Measurements from ENCODE around the gene DHRS13. TPM values are rescaled to one million over a fixed set of nuclear protein-coding genes. Genes with fewer than 3 reads are reported as not detected.

The DHRS13 gene
- total RNA-seq, 1 donor from 2014 or later: 20.4 TPM

DNA sequence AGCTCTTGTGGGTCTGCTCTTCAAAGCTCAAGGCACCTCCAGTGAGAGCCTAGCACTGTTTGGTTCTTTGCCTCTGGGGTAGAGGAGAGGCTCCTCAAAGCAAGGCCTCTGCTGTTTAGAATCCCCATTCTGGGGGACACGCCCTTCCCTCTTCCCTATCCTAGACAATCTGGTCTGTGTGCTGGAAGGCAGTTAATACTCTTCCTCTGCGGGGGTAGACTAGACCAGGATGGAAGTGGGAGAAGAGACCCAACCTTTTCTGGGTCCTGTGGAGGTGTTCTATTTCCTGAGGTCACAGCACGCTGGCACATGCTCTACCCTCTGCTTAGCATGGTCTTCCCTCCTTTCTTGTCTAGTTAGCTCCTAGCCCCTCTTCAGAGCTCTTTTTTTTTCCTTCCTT is 40.3 kb downstream of the DHRS13 start:
- H3K4me1 Mint-ChIP-seq (ENCODE audit: unreplicated experiment): no peaks in the 10 kb centered on the region
- no peaks in the 10 kb centered on the region for H3K27me3 Mint-ChIP-seq
- no peak overlapping the region for H3K27ac Mint-ChIP-seq
- peaks cover 11% of the 10 kb centered on the region for H3K36me3 Mint-ChIP-seq
- TF ChIP-seq, protein P1, sequence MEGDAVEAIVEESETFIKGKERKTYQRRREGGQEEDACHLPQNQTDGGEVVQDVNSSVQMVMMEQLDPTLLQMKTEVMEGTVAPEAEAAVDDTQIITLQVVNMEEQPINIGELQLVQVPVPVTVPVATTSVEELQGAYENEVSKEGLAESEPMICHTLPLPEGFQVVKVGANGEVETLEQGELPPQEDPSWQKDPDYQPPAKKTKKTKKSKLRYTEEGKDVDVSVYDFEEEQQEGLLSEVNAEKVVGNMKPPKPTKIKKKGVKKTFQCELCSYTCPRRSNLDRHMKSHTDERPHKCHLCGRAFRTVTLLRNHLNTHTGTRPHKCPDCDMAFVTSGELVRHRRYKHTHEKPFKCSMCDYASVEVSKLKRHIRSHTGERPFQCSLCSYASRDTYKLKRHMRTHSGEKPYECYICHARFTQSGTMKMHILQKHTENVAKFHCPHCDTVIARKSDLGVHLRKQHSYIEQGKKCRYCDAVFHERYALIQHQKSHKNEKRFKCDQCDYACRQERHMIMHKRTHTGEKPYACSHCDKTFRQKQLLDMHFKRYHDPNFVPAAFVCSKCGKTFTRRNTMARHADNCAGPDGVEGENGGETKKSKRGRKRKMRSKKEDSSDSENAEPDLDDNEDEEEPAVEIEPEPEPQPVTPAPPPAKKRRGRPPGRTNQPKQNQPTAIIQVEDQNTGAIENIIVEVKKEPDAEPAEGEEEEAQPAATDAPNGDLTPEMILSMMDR (conservative IDR thresholded peaks at IDR 0.05): no peak
- no peaks in the 10 kb centered on the region for H3K9me3 Mint-ChIP-seq
- no peak for DNase-seq (ENCODE audit: extremely low spot score, unreplicated experiment)
- no peak overlapping the region for H3K4me3 Mint-ChIP-seq

DNA sequence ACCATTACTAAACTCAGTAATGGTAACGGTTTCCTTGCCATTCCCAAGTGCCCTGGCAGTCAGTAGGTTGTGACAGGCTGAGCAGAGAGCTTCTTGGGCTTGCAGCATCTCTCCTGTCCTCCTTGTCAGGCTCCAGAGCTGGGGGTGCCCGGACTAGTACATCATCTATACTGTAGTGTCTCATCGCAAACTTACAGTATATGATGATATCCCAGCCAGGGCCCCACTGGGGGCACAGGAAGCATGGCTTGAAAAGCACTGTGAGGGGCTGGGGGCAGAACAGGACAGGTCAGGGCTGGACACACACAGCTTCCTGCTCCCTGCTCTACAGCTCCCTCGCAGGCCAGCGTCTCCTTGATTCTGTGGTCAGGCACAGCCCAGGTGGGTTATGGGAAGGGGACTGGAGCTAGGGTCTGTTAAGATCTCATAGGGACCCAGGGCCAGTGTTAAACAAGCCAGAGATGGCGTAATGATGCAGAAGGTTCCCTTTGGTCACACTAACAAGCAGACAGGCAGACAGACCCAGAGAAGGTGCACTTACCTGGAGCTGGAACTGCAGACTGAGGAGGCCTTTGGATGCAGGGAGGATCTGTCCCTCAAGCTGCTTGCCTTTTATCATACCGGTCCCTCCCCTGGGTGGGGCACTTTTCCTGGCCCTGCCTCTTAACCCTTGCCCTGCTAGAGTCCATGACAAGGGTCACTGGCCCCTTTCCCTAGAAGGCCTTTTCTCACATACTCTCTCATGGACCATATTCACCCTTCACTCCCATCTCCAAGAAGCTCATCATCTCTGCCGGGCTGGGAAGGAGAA is 41.3 kb downstream of the DHRS13 start:
- H3K27me3 Mint-ChIP-seq: no peaks in the 10 kb centered on the region
- H3K4me3 Mint-ChIP-seq: no peak overlapping the region
- H3K4me1 Mint-ChIP-seq (ENCODE audit: unreplicated experiment): no peaks in the 10 kb centered on the region
- H3K27ac Mint-ChIP-seq: no peak overlapping the region
- no peak for DNase-seq (ENCODE audit: extremely low spot score, unreplicated experiment)
- no peaks in the 10 kb centered on the region for H3K9me3 Mint-ChIP-seq
- peaks cover 11% of the 10 kb centered on the region for H3K36me3 Mint-ChIP-seq
- TF ChIP-seq, protein P1 (conservative IDR thresholded peaks at IDR 0.05): no peak

DNA sequence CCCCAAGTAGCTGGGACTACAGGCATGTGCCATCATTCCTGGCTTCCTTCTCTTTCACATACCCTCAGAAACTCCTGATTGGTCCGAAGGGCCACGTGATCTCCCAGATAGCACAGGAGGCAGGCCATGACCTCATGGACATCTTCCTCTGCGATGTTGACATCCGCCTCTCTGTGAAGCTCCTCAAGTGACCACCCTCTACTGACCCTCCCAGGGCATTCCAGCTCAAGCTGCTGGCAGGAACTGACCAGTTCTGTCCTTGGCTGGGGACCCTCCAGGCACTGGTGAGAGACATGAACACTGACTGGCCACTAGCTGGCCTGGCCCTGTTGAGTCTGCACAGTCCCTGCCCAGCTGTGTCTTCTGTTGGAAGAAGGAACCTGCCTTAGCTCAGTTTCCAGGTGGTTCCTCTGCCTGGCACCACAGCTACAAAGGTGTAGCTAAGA is 42.5 kb downstream of the DHRS13 start:
- Mint-ChIP-seq H3K36me3 (peaks cover 11% of the 10 kb centered on the region), H3K4me3 (no peak overlapping the region), H3K4me1 (ENCODE audit: unreplicated experiment) (no peaks in the 10 kb centered on the region), H3K27ac (no peak overlapping the region), H3K27me3 (no peaks in the 10 kb centered on the region), H3K9me3 (no peaks in the 10 kb centered on the region)
- TF ChIP-seq, protein P1 (conservative IDR thresholded peaks at IDR 0.05): no peak
- no peak for DNase-seq (ENCODE audit: extremely low spot score, unreplicated experiment)

DNA sequence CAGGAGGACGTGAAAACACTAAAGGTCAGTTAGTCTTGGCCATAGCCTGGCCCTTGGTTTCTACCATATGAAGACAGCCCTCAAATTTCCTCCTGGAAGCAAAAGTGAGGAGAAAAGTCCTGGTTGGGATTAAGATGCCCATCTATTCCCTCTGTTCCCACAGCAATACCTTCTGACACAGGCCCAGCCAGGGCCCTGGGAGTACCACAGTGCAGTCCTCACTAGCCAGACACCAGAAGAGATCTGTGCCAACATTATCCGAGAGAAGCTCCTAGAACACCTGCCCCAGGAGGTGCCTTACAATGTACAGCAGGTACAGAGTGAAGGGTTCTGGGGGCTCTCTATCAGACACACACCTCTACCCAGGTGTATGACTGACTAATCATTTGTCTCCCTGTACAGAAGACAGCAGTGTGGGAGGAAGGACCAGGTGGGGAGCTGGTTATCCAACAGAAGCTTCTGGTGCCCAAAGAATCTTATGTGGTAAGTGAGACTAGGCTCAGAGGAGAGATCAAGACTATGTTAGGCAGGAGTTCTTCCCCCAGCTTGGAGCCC is 44.0 kb downstream of the DHRS13 start:
- DNase-seq (ENCODE audit: extremely low spot score, unreplicated experiment): no peak
- no peaks in the 10 kb centered on the region for H3K9me3 Mint-ChIP-seq
- H3K4me3 Mint-ChIP-seq: no peak overlapping the region
- TF ChIP-seq, protein P1 (conservative IDR thresholded peaks at IDR 0.05): no peak
- H3K36me3 Mint-ChIP-seq: peaks cover 11% of the 10 kb centered on the region
- H3K27ac Mint-ChIP-seq: no peak overlapping the region
- H3K27me3 Mint-ChIP-seq: no peaks in the 10 kb centered on the region
- H3K4me1 Mint-ChIP-seq (ENCODE audit: unreplicated experiment): no peaks in the 10 kb centered on the region

DNA sequence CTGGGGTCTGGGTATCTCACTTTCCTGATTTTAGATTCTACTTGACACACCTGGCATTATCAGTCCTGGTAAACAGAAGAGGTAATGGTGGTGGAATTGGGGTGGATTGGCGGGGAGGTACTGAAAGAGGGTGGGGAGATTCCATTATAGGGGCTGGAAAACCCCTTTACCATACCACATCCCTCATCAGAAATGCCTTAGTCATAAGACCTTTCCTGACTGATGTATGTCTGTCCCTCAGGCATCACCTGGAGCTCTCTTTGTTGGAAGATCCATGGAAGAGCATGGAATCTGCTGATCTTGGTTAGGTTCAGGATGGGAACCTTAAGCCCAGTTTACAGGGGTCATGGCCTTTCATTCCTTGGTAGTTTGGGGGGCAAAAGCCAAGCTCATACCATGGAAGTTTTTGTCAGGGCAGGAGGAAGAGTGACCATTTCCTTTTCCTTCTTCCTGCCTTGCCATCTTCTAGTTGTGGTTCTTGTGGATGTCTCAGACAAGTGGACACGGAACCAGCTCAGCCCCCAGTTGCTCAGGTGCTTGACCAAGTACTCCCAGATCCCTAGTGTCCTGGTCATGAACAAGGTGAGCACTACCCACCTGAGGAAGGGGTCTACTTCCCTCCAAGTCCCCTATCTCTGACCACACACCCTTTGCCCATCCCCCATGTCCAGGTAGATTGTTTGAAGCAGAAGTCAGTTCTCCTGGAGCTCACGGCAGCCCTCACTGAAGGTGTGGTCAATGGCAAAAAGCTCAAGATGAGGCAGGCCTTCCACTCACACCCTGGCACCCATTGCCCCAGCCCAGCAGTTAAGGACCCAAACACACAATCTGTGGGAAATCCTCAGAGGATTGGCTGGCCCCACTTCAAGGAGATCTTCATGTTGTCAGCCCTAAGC is 44.7 kb downstream of the DHRS13 start:
- Mint-ChIP-seq H3K4me3 (peak overlapping the region; percentile 63), H3K36me3 (peaks cover 11% of the 10 kb centered on the region), H3K9me3 (no peaks in the 10 kb centered on the region), H3K4me1 (ENCODE audit: unreplicated experiment) (no peaks in the 10 kb centered on the region), H3K27me3 (no peaks in the 10 kb centered on the region), H3K27ac (no peak overlapping the region)
- TF ChIP-seq, protein P1 (conservative IDR thresholded peaks at IDR 0.05): no peak
- no peak for DNase-seq (ENCODE audit: extremely low spot score, unreplicated experiment)

Data from type B pancreatic cell (in vitro differentiated cells).